ENCODE data around the gene RASSF4. TPM values are rescaled to one million over a fixed set of nuclear protein-coding genes. Genes with fewer than 3 reads are reported as not detected.

RASSF4 gene
- total and polyA plus RNA-seq, 12 donors = 41.2 to 120 (median 79.9) TPM

DNA sequence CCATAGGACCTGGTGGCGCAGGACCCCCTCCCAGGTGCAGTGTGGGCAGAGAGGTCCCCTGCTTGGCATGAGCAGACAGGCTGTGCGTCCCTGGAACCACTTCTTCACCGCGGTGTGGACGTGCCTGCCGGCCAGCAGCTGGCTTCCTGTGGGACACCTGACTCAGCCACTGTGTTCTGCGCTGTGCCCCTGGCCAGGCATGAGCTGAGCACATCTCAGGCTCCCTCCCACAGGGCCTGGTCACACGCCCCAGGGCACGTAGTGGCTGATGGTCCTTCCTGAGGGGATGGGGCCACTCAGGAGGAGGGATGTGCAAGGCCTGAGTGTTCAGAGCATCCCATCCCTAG lies 22.5 kb downstream of the RASSF4 start:
- 23 to 35% methylated on average over 9 of the region's 9 CpGs for WGBS, 2 donors
- Histone ChIP-seq H3K9me3 (no peaks in the 10 kb centered on the region), H3K4me3 (peak overlapping the region in 1 of 10 donors; percentile 0), H3K27ac (peak overlapping the region; percentile 74 to 97 (median 91)), H3K27me3 (no peaks in the 10 kb centered on the region), H3K36me3 (peaks cover 0 to 62% (median 18%) of the 10 kb centered on the region in 9 donors), H3K4me1 (peaks cover 58 to 98% (median 92%) of the 10 kb centered on the region in 9 donors)
- intact Hi-C loops (cut with DNase I) = no loop called here
- ATAC-seq (peak in 7 of 8 donors; percentile 31 to 58 (median 44)), DNase-seq (peak in 1 of 2 donors; percentile 67)
- TF ChIP-seq CTCF (IDR thresholded peaks at IDR 0.05) = no peak

GRCh38 chr10:44982496-44982895 lies 22.9 kb downstream of the RASSF4 start:
- Histone ChIP-seq H3K4me3 (peak overlapping the region in 1 of 10 donors; percentile 0), H3K27ac (peak overlapping the region; percentile 74 to 97 (median 91)), H3K9me3 (no peaks in the 10 kb centered on the region), H3K27me3 (no peaks in the 10 kb centered on the region), H3K4me1 (peaks cover 58 to 98% (median 88%) of the 10 kb centered on the region in 9 donors), H3K36me3 (peaks cover 0 to 62% (median 14%) of the 10 kb centered on the region in 9 donors)
- TF ChIP-seq CTCF (IDR thresholded peaks at IDR 0.05) = no peak
- no peak for DNase-seq
- intact Hi-C loops (cut with DNase I) = no loop called here
- no peak for ATAC-seq
- 78 to 87% methylated on average over 9 of the region's 9 CpGs for WGBS, 2 donors

DNA sequence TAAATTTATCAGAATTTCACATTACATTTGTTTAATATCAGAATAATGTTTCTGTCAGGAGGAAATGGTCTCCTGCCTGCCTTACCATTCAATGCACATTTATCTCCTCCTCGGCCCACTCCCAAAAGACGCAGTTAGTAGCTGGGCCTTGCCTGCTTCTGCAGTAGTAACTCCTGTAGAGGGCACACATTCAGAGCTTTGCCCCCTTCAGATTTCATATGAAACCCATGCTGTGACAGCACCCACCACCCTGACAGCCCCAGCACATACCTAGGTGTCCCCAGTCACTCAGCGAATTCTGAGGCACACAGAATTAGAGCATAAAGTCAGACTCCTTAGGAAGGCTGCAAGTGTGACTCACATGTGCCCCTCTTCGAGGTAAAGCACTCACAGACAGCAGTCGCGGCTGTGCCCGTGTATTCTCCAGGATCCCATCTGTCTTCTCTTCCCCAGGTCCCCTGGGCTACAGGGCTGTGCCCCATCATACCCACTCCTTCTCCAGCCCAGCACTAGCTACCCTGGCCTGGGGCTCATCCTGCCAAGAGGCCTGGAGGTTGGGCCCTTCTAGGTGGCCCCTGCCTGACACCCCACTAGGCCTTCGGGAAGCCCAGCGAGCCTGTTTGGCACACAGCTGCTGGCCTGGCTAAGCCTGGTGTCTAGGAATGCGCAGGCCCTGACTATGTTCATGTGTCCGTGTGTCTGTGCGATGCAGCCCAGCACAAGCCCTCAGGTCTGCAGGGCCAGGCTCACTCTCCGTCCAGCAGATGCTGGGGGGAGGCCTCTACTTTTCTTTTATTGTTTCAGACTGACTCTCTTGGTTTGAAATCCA lies 23.7 kb downstream of the RASSF4 start:
- DNase-seq = no peak
- WGBS, 2 donors = 80 to 86% methylated on average over 13 of the region's 13 CpGs
- no peaks in the 10 kb centered on the region for H3K27me3 ChIP-seq
- peaks cover 0 to 62% (median 11%) of the 10 kb centered on the region in 9 donors for H3K36me3 ChIP-seq
- ATAC-seq = no peak
- peaks cover 58 to 90% (median 80%) of the 10 kb centered on the region in 9 donors for H3K4me1 ChIP-seq
- no peak for TF ChIP-seq CTCF (IDR thresholded peaks at IDR 0.05)
- no peaks in the 10 kb centered on the region for H3K9me3 ChIP-seq
- intact Hi-C loops (cut with DNase I) = no loop called here
- no peak overlapping the region for H3K4me3 ChIP-seq
- H3K27ac ChIP-seq = peak overlapping the region; percentile 64 to 97 (median 91)

DNA sequence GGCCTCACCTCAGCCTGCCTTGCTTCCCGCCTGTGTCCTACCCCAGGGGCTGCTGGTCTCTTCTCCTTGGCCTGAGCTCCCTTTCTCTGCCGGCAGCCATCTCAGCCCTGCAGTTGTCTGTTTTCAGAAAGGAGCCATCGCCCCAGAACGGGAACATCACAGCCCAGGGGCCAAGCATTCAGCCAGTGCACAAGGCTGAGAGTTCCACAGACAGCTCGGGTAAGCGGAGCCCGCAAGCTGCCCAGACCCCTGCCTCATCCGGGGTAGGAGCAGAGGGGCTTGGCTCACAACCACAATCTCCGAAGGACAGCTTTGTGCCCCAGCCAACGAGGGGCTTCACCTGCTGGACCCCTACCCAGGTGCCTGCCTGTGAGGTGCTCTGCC lies 24.3 kb downstream of the RASSF4 start:
- H3K36me3 ChIP-seq = peaks cover 0 to 68% (median 14%) of the 10 kb centered on the region in 9 donors
- peaks cover 56 to 86% (median 77%) of the 10 kb centered on the region in 9 donors for H3K4me1 ChIP-seq
- H3K27me3 ChIP-seq = no peaks in the 10 kb centered on the region
- H3K4me3 ChIP-seq = no peak overlapping the region
- no peak for DNase-seq
- intact Hi-C loops (cut with DNase I) = no loop called here
- 89 to 95% methylated on average over 10 of the region's 10 CpGs for WGBS, 2 donors
- H3K27ac ChIP-seq = peak overlapping the region in 9 of 10 donors; percentile 64 to 97 (median 92)
- no peaks in the 10 kb centered on the region for H3K9me3 ChIP-seq
- TF ChIP-seq CTCF (IDR thresholded peaks at IDR 0.05) = no peak
- no peak for ATAC-seq

Data from heart right ventricle (tissue), 16 donors.